Upper lobe of right lung (tissue), 1 donor: ENCODE measurements around the gene SLC22A7. TPM values are rescaled to one million over a fixed set of nuclear protein-coding genes. Genes with fewer than 3 reads are reported as not detected.

Experiments
- ATAC-seq: fragments of 200-7000 bp; cut with Tn5 transposase; one replicate; pipeline ENCODE4 v1.9.1; 2020; ENCODE audit warnings: mild to moderate bottlenecking, moderate library complexity
- DNase-seq: peaks from one replicate; pipeline ENCODE4 v3.0.0-alpha.2; 2020
- H3K27ac ChIP-seq: fragments of 200-600 bp; one replicate; pipeline ENCODE4 v1.8.0; 2022
- H3K27me3 ChIP-seq: fragments of 200-600 bp; one replicate; pipeline ENCODE4 v1.8.0; 2022; ENCODE audit warnings: mild to moderate bottlenecking
- H3K36me3 ChIP-seq: fragments of 200-600 bp; one replicate; pipeline ENCODE4 v1.8.0; 2022
- H3K4me1 ChIP-seq: fragments of 200-600 bp; one replicate; pipeline ENCODE4 v1.8.0; 2022
- H3K4me3 ChIP-seq: fragments of 200-600 bp; one replicate; pipeline ENCODE4 v1.8.0; 2022; ENCODE audit warnings: mild to moderate bottlenecking
- H3K9me3 ChIP-seq: fragments of 200-600 bp; one replicate; pipeline ENCODE4 v1.8.0; 2022
- CTCF ChIP-seq: fragments of 200-600 bp; IDR thresholded peaks from one replicate; pipeline ENCODE4 v1.8.0; 2022; ENCODE audit warnings: antibody characterized with exemption
- intact Hi-C: fragments of 100-400 bp; cut with DNase I; formaldehyde crosslinking; loops from one replicate; pipeline ENCODE4 v1.11.0; 2022
- total RNA-seq: library from RNA; stranded (reverse); fragmentation: NEBNext Ultra II Directional; extraction: Animal tissue kit (Norgen Biotek cat#: 25700); gene quantifications from one replicate; pipeline ENCODE4 v1.2.1, GENCODE V29; 2021
- donor health status: DM: no; HTN: yes; CAD: no; lungs with severe emphysema.

SLC22A7 gene
- total RNA-seq, 1 donor from 2014 or later: not detected

GRCh38 chr6:43263314-43264178 is 34.5 kb upstream of the SLC22A7 start:
- peak; percentile 69 for TF ChIP-seq CTCF
- ATAC-seq: peak; percentile 88
- no peaks in the 10 kb centered on the region for H3K27me3 ChIP-seq
- H3K36me3 ChIP-seq: no peaks in the 10 kb centered on the region
- no peak overlapping the region for H3K4me3 ChIP-seq
- intact Hi-C loops: no loop called here
- no peak overlapping the region for H3K27ac ChIP-seq
- H3K4me1 ChIP-seq: no peaks in the 10 kb centered on the region
- H3K9me3 ChIP-seq: no peaks in the 10 kb centered on the region
- DNase-seq: peak; percentile 88

- Histone ChIP-seq H3K4me3 (no peak overlapping the region), H3K9me3 (no peaks in the 10 kb centered on the region), H3K36me3 (no peaks in the 10 kb centered on the region), H3K27ac (no peak overlapping the region), H3K4me1 (peaks cover 6% of the 10 kb centered on the region), H3K27me3 (peaks cover 6% of the 10 kb centered on the region)
- TF ChIP-seq CTCF: no peak
- DNase-seq (no peak), ATAC-seq (peak; percentile 5)
- intact Hi-C loops: no loop called here
These were observed 33.4 kb upstream of the SLC22A7 start for GRCh38 chr6:43264599-43265145.

GRCh38 chr6:43265564-43265963 is 32.5 kb upstream of the SLC22A7 start:
- H3K4me3 ChIP-seq: no peak overlapping the region
- H3K27ac ChIP-seq: no peak overlapping the region
- no peaks in the 10 kb centered on the region for H3K36me3 ChIP-seq
- DNase-seq (no peak), ATAC-seq (no peak)
- H3K4me1 ChIP-seq: peaks cover 6% of the 10 kb centered on the region
- H3K9me3 ChIP-seq: no peaks in the 10 kb centered on the region
- H3K27me3 ChIP-seq: peaks cover 8% of the 10 kb centered on the region
- intact Hi-C loops: no loop called here
- no peak for TF ChIP-seq CTCF

DNA sequence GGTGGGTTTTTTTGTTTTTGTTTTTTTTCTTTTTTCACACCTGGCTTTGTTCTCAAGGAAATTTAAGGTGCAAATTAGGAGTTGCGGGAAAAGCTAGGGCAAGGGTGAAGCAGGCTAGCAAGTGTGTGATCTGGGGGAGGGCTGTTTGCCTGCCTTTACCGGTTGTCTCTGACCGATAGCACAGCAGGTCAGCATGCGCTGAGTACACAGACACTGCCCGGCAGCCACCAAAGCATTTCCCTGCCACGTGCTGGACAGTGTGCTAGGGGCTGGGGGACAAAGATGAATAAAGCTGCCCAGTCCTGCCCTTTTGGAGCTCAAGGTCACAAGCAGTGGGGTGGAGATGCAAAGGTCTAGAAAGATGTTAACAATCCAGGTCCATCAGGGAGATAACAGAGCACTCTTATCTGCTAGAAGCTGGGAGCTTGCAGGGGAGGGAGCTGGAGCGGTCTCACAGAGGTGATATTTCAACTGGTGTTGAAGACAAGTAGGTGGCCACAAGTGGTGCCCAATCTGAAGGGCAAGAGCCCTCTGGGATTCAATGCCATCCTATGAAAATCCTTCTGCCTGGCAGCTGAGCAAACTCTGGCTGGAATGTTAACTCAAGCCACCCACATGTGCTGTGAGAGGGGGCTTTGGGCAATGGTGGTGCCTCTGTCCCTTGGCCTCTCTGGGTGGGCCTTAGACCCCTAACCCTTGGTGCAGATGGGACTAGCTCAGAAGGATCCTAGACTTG is 30.3 kb upstream of the SLC22A7 start:
- peaks cover 6% of the 10 kb centered on the region for H3K4me1 ChIP-seq
- H3K4me3 ChIP-seq: no peak overlapping the region
- no peak for TF ChIP-seq CTCF
- H3K9me3 ChIP-seq: no peaks in the 10 kb centered on the region
- intact Hi-C loops: no loop called here
- DNase-seq (no peak), ATAC-seq (no peak)
- H3K27me3 ChIP-seq: peaks cover 8% of the 10 kb centered on the region
- no peaks in the 10 kb centered on the region for H3K36me3 ChIP-seq
- H3K27ac ChIP-seq: no peak overlapping the region

DNA sequence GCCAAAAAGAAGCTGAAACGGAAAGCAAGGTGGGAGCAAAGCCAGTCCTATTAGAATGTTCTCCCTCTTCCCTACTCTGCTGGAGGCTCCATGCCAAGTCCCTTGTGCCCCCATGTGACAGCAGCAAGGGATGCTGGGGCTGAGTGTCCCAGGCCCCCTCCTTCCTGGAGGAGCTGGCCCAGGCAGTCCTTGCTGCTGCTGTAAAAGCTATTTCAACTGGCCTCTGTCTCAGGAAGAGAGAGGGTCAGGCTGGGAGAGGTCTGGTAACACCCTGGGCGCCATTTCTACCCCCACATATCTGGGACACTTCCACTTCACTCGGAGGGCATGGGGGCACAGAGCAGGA is 29.7 kb upstream of the SLC22A7 start:
- Histone ChIP-seq H3K4me3 (no peak overlapping the region), H3K9me3 (no peaks in the 10 kb centered on the region), H3K27ac (no peak overlapping the region), H3K27me3 (peaks cover 8% of the 10 kb centered on the region), H3K36me3 (no peaks in the 10 kb centered on the region), H3K4me1 (peaks cover 6% of the 10 kb centered on the region)
- DNase-seq (no peak), ATAC-seq (no peak)
- intact Hi-C loops: no loop called here
- TF ChIP-seq CTCF: no peak
